Astrocyte of the spinal cord (primary cell): ENCODE results near the gene MPPED1.

Source experiments
- DNase-seq: peaks from one replicate; pipeline ENCODE4 v3.0.0; 2011; ENCODE audit warnings: low read depth, low spot score
- H3K4me3 ChIP-seq: 2 replicates; pipeline ENCODE4 v1.5.1; 2011; ENCODE audit warnings: low read depth, mild to moderate bottlenecking, low read length, moderate library complexity
- CTCF ChIP-seq: IDR thresholded peaks from 2 replicates; pipeline ENCODE4 v1.5.1; 2012; ENCODE audit warnings: low read depth, mild to moderate bottlenecking, low read length, inconsistent platforms
- in situ Hi-C: cut with HindIII; loops from 2 replicates; pipeline ENCODE4 v1.10.0; 2017; ENCODE audit warnings: low sequenced_read_pairs

Gene MPPED1

GRCh38 chr22:43539572-43540528, 128.0 kb downstream of the MPPED1 start:
- H3K4me3 ChIP-seq: no peak overlapping the region
- in situ Hi-C loops: no loop called here
- no peak for DNase-seq
- TF ChIP-seq CTCF: no peak

DNA sequence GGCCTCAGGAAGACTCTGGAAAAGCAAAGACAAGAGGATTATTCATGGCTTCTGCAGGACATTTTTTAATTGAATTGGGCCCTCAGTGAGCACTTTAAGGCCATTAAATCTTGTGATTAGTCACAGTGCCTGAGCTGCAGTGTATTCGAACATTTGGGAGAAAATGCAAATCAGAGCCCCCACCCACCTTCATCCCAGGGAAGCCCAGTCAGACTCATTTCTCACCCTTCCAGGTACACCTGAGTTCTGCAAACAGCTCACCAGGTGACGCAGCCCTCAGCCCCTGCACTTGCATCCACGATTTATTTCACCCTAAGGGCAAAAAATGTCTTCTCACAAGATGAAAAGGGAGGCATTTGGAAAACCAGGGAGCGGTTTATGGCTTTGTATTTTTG, 128.7 kb downstream of the MPPED1 start:
- no peak for TF ChIP-seq CTCF
- in situ Hi-C loops: no loop called here
- DNase-seq: no peak
- no peak overlapping the region for H3K4me3 ChIP-seq

- TF ChIP-seq CTCF: no peak
- in situ Hi-C loops: no loop called here
- no peak for DNase-seq
- no peak overlapping the region for H3K4me3 ChIP-seq
Observed at GRCh38 chr22:43541022-43541421, 129.2 kb downstream of the MPPED1 start.

- no peak for DNase-seq
- TF ChIP-seq CTCF: no peak
- no peak overlapping the region for H3K4me3 ChIP-seq
- in situ Hi-C loops: no loop called here
Observed at GRCh38 chr22:43541462-43542407, 129.9 kb downstream of the MPPED1 start.

- no peak overlapping the region for H3K4me3 ChIP-seq
- no peak for TF ChIP-seq CTCF
- in situ Hi-C loops: no loop called here
- no peak for DNase-seq
Observed at GRCh38 chr22:43542681-43543521, 131.1 kb downstream of the MPPED1 start.
